Activated T-cell treated with anti-CD3 and anti-CD28 coated beads for 48 hours (primary cell): ENCODE measurements around the gene DUS2.

Experiments used
- DNase-seq: peaks from one replicate; pipeline ENCODE4 v3.0.0-alpha.2; 2020; ENCODE audit warnings: low read depth

DUS2 gene

DNA sequence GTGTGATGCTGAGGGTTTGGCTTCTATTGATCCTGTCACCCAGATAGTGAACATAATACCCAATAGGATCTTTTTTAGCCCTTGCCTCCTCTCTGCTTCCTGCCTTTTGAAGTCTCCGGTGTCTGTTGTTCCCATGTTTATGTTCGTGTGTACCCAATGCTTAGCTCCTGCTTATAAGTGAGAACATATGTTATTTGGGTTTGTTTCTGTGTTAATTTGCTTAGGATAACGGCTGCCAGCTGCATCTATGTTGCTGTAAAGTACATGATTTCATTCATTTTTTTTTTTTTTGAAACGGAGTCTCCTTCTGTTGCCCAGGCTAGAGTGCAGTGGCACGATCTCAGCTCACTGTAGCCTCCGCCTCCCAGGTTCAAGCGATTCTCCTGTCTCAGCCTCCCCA is 23.0 kb downstream of the DUS2 start:
- DNase-seq = no peak

DNA sequence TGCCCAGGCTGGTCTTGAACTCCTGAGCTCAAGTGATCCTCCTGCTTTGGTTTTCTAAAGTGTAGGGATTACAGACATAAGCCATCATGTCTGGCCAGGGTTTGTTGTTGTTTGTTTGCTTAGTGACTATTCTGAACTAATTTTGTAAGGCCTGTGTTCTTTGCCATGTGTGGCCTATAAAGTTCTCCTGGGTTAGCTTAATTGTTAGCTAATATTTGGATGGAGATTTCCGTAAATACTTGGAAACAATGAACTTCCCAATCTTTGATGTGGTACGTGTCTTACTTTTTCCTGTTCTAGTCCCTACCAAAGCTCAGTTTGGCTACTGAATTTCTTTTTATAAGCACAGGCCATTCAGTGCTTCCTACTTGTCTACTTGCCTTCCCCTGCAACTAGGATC is 24.9 kb downstream of the DUS2 start:
- DNase-seq = no peak

- no peak for DNase-seq
Measured at GRCh38 chr16:68049449-68049848, 26.4 kb downstream of the DUS2 start.

DNA sequence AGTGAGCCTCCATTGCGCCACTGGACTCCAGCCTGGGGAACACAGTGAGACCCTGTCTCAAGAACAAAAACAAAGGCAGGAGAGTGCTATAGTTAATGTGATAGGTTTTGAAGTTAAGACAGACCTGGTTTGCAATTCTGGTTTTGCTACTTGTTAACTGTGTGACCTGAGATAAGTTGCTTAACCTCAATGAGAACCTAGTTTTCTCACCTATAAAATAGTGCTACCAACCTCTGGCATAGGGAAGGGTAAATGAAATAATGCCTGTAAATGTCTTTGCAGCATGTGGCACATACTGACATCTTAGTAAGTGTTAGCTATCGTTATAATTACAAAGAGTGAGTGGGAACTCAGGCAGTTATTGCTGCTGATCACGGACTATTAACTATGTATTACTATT is 32.3 kb downstream of the DUS2 start:
- no peak for DNase-seq

- DNase-seq = no peak
Measured at GRCh38 chr16:68059804-68060203, 36.7 kb downstream of the DUS2 start.

DNA sequence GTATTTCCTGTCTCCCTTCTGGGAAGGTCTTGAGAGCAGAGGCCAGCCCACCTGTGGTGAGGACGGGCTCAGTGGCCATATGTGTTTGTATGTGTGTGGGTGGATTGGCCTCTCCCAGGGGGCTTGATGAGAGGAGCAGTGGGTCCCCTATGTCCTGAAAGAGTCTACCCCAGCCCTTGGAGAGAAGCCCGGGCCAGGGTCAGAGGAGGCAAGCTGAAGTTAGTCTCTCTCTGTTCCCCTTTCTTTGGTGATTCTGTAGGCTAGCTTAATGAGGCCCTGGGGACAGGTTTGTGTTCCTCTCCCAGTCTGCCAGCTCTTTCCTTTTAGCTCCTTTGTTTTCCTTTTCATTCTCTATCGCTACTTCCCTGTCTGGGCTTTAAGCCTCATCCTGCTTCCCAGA is 38.3 kb downstream of the DUS2 start:
- no peak for DNase-seq

GRCh38 chr16:68062910-68063393 is 39.9 kb downstream of the DUS2 start:
- DNase-seq = no peak

- peak; percentile 55 for DNase-seq
Measured at GRCh38 chr16:68064791-68065365, 41.8 kb downstream of the DUS2 start.

- no peak for DNase-seq
Measured at GRCh38 chr16:68065716-68066305, 42.7 kb downstream of the DUS2 start.

- no peak for DNase-seq
Measured at GRCh38 chr16:68066763-68067162, 43.7 kb downstream of the DUS2 start.

- no peak for DNase-seq
Measured at GRCh38 chr16:68068926-68069325, 45.8 kb downstream of the DUS2 start.

DNA sequence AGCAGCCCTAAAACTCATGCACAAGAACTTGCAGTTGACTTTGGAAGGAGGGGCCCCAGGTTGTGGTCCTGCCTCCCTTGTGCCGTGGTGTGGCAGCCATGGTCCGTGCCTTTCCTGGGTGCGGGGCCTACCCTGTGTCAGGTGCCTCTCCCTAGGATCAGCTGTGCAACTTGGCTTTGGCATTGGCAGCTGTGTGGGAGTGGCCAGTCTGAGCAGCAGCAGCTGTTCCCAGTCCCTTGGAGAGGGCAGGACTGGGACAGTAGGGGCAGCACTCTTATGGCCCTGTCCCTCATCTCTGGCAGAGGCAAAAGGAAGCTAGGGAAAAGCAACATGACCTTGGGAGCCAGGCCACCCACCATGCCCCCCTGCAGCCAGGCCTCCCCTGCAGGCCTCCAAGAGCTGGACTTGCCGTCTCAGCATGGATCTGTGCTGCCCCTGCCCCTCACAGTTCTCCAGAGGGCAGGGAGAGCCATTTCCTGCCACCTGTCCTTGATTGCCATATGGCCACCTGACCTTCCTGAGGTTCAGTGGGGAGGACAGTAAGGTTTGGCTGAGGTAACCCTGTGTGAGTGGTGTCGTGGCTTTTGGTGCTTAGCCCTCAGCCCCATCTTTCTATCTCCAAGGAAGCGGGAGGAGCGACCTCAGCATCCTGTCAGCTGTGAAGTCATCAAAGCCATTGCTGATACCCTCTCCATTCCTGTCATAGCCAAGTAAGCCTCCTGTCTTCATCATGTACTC is 46.6 kb downstream of the DUS2 start:
- no peak for DNase-seq

- no peak for DNase-seq
Measured at GRCh38 chr16:68070249-68070730, 47.2 kb downstream of the DUS2 start.

DNA sequence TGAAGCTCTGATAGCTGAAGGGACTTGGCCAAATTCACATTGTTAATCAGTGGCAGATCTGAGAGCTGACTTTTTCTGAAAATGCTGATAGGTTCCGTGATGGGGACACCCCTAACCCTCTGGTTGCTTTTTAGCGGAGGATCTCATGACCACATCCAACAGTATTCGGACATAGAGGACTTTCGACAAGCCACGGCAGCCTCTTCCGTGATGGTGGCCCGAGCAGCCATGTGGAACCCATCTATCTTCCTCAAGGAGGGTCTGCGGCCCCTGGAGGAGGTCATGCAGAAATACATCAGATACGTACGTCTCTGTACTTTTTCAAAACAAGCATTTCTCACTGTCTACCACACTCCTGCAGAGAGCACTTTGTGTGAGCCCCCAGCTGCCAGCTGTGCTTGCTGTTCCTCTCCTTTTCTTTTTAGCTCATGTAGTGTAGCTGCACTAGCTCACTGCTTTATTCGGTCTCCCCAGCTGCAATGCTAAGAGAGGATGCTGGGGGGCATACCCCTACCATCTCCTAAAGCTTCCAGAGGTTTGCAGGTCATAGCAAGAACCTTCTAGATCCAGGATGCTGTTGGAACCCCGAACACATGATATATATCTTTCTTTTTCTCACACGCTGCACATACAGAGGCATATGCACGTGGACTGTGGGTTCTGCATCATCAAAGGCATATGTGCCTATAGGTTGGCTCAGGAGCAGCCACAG is 47.9 kb downstream of the DUS2 start:
- no peak for DNase-seq

GRCh38 chr16:68071518-68071901 is 48.4 kb downstream of the DUS2 start:
- DNase-seq = no peak

- DNase-seq = no peak
Measured at GRCh38 chr16:68072038-68072695, 49.1 kb downstream of the DUS2 start.

- DNase-seq = no peak
Measured at GRCh38 chr16:68073902-68074760, 51.0 kb downstream of the DUS2 start.

DNA sequence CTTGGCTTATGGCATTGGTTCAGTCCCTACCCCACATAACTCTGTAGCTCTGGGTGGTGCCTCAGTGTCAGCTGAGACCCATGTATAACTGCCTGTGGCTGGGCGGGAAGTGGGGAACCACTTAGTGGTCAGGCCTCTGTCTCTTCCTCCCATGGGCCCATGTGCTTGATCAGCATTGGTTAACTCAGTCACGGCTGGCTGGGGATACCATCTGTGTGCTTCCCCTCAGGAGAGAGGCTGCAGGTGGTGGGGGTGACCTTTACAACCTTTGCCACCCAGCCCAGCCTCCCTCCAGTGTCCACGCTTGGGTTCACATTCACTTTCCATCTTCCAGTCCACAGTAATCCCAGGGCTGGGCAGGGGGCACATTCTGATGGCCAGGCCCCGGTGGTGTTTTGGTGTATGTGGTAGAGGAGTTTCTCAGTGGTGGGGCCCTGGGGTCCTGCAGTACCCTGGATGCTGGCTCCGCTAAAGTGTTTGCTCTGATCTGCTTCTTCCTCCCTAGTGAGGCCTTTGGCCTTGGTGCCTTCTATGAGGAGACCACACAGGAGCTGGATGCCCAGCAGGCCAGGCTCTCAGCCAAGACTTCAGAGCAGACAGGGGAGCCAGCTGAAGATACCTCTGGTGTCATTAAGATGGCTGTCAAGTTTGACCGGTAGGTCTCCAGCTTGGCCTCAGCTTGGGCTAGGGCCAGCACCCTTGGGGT is 51.9 kb downstream of the DUS2 start:
- DNase-seq = no peak

DNA sequence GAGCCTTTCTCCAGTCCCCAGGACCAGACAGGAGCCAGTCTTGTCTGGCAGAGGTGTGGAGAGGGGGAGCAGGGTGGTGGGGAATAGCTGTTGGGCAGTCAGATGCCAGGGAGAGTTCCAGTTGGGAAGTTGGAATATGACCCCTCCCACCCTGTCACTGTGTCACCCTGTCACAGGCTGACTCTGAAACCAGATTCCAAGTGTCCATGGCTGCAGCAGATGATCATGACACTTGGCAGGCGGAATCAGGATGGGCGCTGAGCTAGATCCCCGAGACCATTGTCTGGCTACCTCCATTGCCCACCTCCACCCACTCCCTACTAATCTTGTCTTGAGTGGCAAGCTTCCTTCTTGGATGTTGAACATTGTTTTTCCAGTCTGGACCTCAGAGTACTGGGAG is 52.9 kb downstream of the DUS2 start:
- DNase-seq = no peak

DNA sequence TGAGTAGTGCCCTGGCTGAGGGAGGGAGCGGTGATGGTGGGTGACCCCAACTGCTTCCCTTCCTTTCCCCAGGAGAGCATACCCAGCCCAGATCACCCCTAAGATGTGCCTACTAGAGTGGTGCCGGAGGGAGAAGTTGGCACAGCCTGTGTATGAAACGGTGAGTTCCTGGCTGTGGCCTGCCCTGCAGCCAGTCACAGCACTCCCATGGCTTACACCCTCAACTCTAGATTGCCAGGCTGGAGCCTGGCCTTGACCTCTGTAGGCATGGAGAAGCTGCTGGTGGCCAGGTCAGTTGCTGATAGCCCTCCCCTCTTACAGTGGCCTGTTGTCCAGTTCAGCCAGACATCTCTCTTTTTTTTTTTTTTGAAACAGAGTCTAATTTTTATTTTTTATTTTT is 53.5 kb downstream of the DUS2 start:
- no peak for DNase-seq
